Esophagus muscularis mucosa (tissue), 4 donors: Measurements from ENCODE around the gene DEAF1. TPM values are rescaled to one million over a fixed set of nuclear protein-coding genes. Genes with fewer than 3 reads are reported as not detected.

ENCODE experiments used
- DNase-seq: peaks from one replicate; pipeline ENCODE4 v3.0.0-alpha.2; 2017; ENCODE audit errors: extremely low spot score
- H3K27ac ChIP-seq, 4 donors: fragments of 200-600 bp; sonication (generic); replicated peaks in 1 of 4; 1 replicate in 3 of 4; 2 replicates in 1 of 4; pipeline ENCODE4 v1.5.1; 2016 to 2019; ENCODE audit warnings: mild to moderate bottlenecking in 1 of 4
- H3K27me3 ChIP-seq, 4 donors: fragments of 200-600 bp; sonication (generic); one replicate each; pipeline versions ENCODE4 v1.5.1 to v1.6.0; 2016 to 2019
- H3K36me3 ChIP-seq, 4 donors: fragments of 200-600 bp; sonication (generic); one replicate each; pipeline ENCODE4 v1.5.1; 2016 to 2019
- H3K4me1 ChIP-seq, 4 donors: fragments of 200-600 bp; sonication (generic); one replicate each; pipeline ENCODE4 v1.5.1; 2016 to 2019
- H3K4me3 ChIP-seq, 4 donors: fragments of 200-600 bp; sonication (generic); 1 replicate in 2 of 4; 2 replicates in 2 of 4; pipeline ENCODE4 v1.5.1; 2016 to 2019; ENCODE audit warnings: mild to moderate bottlenecking in 4 of 4, moderate library complexity in 1 of 4
- H3K9me3 ChIP-seq, 4 donors: fragments of 200-600 bp; sonication (generic); 1 replicate in 3 of 4; 2 replicates in 1 of 4; pipeline ENCODE4 v1.5.1; 2016 to 2019
- EP300 ChIP-seq: sonication (generic); formaldehyde crosslinking; IDR thresholded peaks from one replicate; pipeline ENCODE4 v1.6.1; 2017; ENCODE audit warnings: antibody characterized with exemption
- POLR2A ChIP-seq: fragments of 450-650 bp; IDR thresholded peaks from one replicate; pipeline ENCODE4 v1.6.1; 2017; ENCODE audit warnings: antibody characterized with exemption, moderate library complexity, mild to moderate bottlenecking, low read depth
- POLR2AphosphoS5 ChIP-seq, 2 donors: sonication (generic); formaldehyde crosslinking; IDR thresholded peaks; one replicate each; pipeline ENCODE4 v1.6.1; 2017; ENCODE audit warnings: antibody characterized with exemption in 2 of 2
- whole genome bisulfite sequencing: methylation state at CpG from one replicate; pipeline ENCODE4 v1.1.5; 2018; 5-methylcytosine and 5-hydroxymethylcytosine counted together
- intact Hi-C: fragments of 100-400 bp; cut with DNase I; formaldehyde crosslinking; loops from one replicate; pipeline ENCODE4 v1.15.1; 2023
- total RNA-seq, 4 donors: library from RNA; depleted of rRNA; stranded (reverse); fragments of >200 nt; gene quantifications; one replicate each; pipeline versions ENCODE4 v1.1.0 to v1.2.1, GENCODE V29; 2016
- TF ChIP-seq, protein P1 (sequence below), 3 experiments: fragments of 200-600 bp in 2 of 3; fragments of 450-650 bp in 1 of 3; sonication (generic) in 2 of 3; IDR thresholded peaks; one replicate each; pipeline ENCODE4 v1.5.1; 2017 to 2019; ENCODE audit warnings: antibody characterized with exemption in 3 of 3, mild to moderate bottlenecking in 2 of 3, moderate library complexity in 1 of 3

DEAF1 gene
- total RNA-seq, 4 donors from 2014 or later, result 24.9 to 57.1 (median 39.4) TPM

- intact Hi-C loops, result no loop called here
- DNase-seq, result no peak
- 39% methylated on average over 14 of the region's 28 CpGs for WGBS
Observed at GRCh38 chr11:721247-721740, 26.3 kb upstream of the DEAF1 start.

DNA sequence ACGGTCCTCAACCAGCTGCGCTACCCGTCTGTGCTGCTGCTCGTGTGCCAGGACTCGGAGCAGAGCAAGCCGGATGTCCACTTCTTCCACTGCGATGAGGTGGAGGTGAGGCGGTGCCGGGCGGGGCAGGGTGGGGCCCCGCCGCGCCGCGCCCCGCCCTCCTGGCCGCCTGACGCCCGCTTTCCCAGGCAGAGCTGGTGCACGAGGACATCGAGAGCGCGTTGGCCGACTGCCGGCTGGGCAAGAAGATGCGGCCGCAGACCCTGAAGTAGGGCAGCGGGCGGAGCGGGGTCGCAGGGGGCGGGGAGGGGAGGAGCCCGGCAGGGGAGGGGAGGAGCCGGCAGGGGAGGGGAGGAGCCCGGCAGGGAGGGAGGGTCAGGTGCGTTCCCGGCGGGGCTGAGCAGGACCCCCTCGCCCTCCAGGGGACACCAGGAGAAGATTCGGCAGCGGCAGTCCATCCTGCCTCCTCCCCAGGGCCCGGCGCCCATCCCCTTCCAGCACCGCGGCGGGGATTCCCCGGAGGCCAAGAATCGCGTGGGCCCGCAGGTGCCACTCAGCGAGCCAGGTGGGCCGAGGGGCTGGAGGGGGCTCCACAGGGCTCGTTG is 25.7 kb upstream of the DEAF1 start:
- H3K4me3 ChIP-seq, result peak overlapping the region; percentile 24 to 45 (median 29)
- DNase-seq, result no peak
- H3K27me3 ChIP-seq, result peaks cover 4 to 65% (median 41%) of the 10 kb centered on the region in 4 donors
- H3K27ac ChIP-seq, result no peak overlapping the region
- H3K4me1 ChIP-seq, result peaks cover 14 to 35% (median 29%) of the 10 kb centered on the region in 4 donors
- TF ChIP-seq EP300 (no peak), POLR2AphosphoS5 (IDR thresholded peaks at IDR 0.05) (no peak), POLR2A (no peak)
- TF ChIP-seq, protein P1, sequence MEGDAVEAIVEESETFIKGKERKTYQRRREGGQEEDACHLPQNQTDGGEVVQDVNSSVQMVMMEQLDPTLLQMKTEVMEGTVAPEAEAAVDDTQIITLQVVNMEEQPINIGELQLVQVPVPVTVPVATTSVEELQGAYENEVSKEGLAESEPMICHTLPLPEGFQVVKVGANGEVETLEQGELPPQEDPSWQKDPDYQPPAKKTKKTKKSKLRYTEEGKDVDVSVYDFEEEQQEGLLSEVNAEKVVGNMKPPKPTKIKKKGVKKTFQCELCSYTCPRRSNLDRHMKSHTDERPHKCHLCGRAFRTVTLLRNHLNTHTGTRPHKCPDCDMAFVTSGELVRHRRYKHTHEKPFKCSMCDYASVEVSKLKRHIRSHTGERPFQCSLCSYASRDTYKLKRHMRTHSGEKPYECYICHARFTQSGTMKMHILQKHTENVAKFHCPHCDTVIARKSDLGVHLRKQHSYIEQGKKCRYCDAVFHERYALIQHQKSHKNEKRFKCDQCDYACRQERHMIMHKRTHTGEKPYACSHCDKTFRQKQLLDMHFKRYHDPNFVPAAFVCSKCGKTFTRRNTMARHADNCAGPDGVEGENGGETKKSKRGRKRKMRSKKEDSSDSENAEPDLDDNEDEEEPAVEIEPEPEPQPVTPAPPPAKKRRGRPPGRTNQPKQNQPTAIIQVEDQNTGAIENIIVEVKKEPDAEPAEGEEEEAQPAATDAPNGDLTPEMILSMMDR (IDR thresholded peaks at IDR 0.05), result no peak
- H3K36me3 ChIP-seq, result no peaks in the 10 kb centered on the region
- intact Hi-C loops, result no loop called here
- WGBS, result 5% methylated on average over 8 of the region's 53 CpGs
- H3K9me3 ChIP-seq, result no peaks in the 10 kb centered on the region

More at GRCh38 chr11:721247-721740, 26.3 kb upstream of the DEAF1 start:
- no peak for TF ChIP-seq EP300
- H3K36me3 ChIP-seq, result no peaks in the 10 kb centered on the region
- no peak overlapping the region for H3K27ac ChIP-seq
- H3K9me3 ChIP-seq, result no peaks in the 10 kb centered on the region
- H3K27me3 ChIP-seq, result peaks cover 10 to 71% (median 46%) of the 10 kb centered on the region in 4 donors
- H3K4me1 ChIP-seq, result peaks cover 19 to 40% (median 35%) of the 10 kb centered on the region in 4 donors
- peak overlapping the region in 3 of 4 donors; percentile 25 to 45 (median 33) for H3K4me3 ChIP-seq

- 51% methylated on average over 14 of the region's 35 CpGs for WGBS
- Histone ChIP-seq H3K27me3 (peaks cover 3 to 59% (median 34%) of the 10 kb centered on the region in 4 donors), H3K9me3 (peaks cover 0 to 3% (median 0%) of the 10 kb centered on the region in 4 donors), H3K36me3 (no peaks in the 10 kb centered on the region), H3K27ac (no peak overlapping the region), H3K4me1 (peaks cover 10 to 30% (median 25%) of the 10 kb centered on the region in 4 donors), H3K4me3 (peak overlapping the region in 3 of 4 donors; percentile 24 to 45 (median 33))
- DNase-seq, result no peak
- intact Hi-C loops, result no loop called here
- TF ChIP-seq POLR2A, result no peak
- TF ChIP-seq POLR2AphosphoS5 (IDR thresholded peaks at IDR 0.05), result no peak
- no peak for TF ChIP-seq EP300
- TF ChIP-seq, protein P1 (IDR thresholded peaks at IDR 0.05), result no peak
Observed at GRCh38 chr11:720017-720641, 25.1 kb upstream of the DEAF1 start.

GRCh38 chr11:719214-720016 is 24.4 kb upstream of the DEAF1 start:
- TF ChIP-seq EP300, result no peak
- TF ChIP-seq POLR2AphosphoS5 (IDR thresholded peaks at IDR 0.05), result no peak
- TF ChIP-seq POLR2A, result no peak
- TF ChIP-seq, protein P1 (IDR thresholded peaks at IDR 0.05), result no peak
- H3K4me3 ChIP-seq, result no peak overlapping the region
- H3K36me3 ChIP-seq, result no peaks in the 10 kb centered on the region
- intact Hi-C loops, result no loop called here
- 74% methylated on average over 32 of the region's 34 CpGs for WGBS
- peaks cover 10 to 30% (median 25%) of the 10 kb centered on the region in 4 donors for H3K4me1 ChIP-seq
- no peak for DNase-seq
- H3K9me3 ChIP-seq, result peaks cover 0 to 4% (median 0%) of the 10 kb centered on the region in 4 donors
- no peak overlapping the region for H3K27ac ChIP-seq
- peaks cover 3 to 52% (median 28%) of the 10 kb centered on the region in 4 donors for H3K27me3 ChIP-seq

DNA sequence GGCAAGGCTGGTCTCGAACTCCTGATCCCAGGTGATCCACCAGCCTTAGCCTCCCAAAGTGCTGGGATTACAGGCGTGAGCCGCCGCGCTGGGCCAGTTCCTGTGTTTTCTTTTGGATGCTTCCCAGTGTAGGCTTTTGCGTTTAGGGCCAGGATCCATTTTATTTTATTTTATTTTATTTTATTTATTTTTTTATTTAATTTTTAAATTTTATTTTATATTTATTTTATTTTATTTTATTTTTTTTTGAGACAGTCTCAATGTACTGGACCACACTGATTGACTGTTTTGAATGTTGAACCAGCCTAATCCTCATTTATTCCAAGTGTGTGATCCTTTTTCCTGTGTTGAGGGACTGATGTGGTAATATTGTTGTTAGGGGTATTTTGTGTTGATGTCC is 19.4 kb upstream of the DEAF1 start:
- TF ChIP-seq POLR2AphosphoS5 (IDR thresholded peaks at IDR 0.05), result no peak
- no peak for TF ChIP-seq POLR2A
- TF ChIP-seq, protein P1 (IDR thresholded peaks at IDR 0.05), result no peak
- no peaks in the 10 kb centered on the region for H3K36me3 ChIP-seq
- intact Hi-C loops, result no loop called here
- peaks cover 0 to 32% (median 0%) of the 10 kb centered on the region in 4 donors for H3K27me3 ChIP-seq
- H3K4me1 ChIP-seq, result peaks cover 0 to 16% (median 11%) of the 10 kb centered on the region in 4 donors
- H3K9me3 ChIP-seq, result peaks cover 0 to 4% (median 0%) of the 10 kb centered on the region in 4 donors
- H3K4me3 ChIP-seq, result no peak overlapping the region
- DNase-seq, result no peak
- no peak overlapping the region for H3K27ac ChIP-seq
- 97% methylated on average over 6 of the region's 6 CpGs for WGBS
